ENCODE data around the gene HOXC9. TPM values are rescaled to one million over a fixed set of nuclear protein-coding genes. Genes with fewer than 3 reads are reported as not detected.

Gene HOXC9
- total RNA-seq, 1 experiment from 2014 or later, result 21.1 TPM

- CTCF ChIA-PET, result no interaction called here
- BruUV-seq (replicated peaks), result no TSS peak
- DNase-seq (ENCODE audit: low spot score), result no peak
- no peaks in the 10 kb centered on the region for H3K9me3 ChIP-seq (ENCODE audit: low read depth, low read length, poor library complexity, severe bottlenecking)
- peaks cover 24% of the 10 kb centered on the region for H3K4me1 ChIP-seq (ENCODE audit: insufficient read depth, low read length, poor library complexity, severe bottlenecking)
- peak overlapping the region; percentile 44 for H3K4me3 ChIP-seq (ENCODE audit: low read depth, low read length, poor library complexity, severe bottlenecking)
- intact Hi-C loops (cut with micrococcal nuclease; ENCODE audit: unreplicated experiment), result no loop called here
- no peaks in the 10 kb centered on the region for H3K27me3 ChIP-seq (replicated peaks; ENCODE audit: insufficient read depth, low read depth, low read length, poor library complexity)
- POLR2A ChIA-PET (ENCODE audit: low non-redundant PET), result interaction anchor here (0.5 kb wide), 1 partner anchor 258 kb away, joined by 8 read pairs; no protein-coding TSS in a partner anchor
- peak overlapping the region; percentile 40 for H3K27ac ChIP-seq (ENCODE audit: low read depth, low read length, poor library complexity, severe bottlenecking)
- TF ChIP-seq CTCF (conservative IDR thresholded peaks at IDR 0.05; ENCODE audit: low read depth, low read length) (no peak), EZH2 (IDR thresholded peaks at IDR 0.05; ENCODE audit: borderline replicate concordance, low read depth, low read length, poor library complexity, severe bottlenecking) (no peak)
- no peaks in the 10 kb centered on the region for H3K36me3 ChIP-seq (ENCODE audit: insufficient read depth, low read length, poor library complexity, severe bottlenecking)
These were observed 33.9 kb upstream of the HOXC9 start for GRCh38 chr12:53966085-53966384.

DNA sequence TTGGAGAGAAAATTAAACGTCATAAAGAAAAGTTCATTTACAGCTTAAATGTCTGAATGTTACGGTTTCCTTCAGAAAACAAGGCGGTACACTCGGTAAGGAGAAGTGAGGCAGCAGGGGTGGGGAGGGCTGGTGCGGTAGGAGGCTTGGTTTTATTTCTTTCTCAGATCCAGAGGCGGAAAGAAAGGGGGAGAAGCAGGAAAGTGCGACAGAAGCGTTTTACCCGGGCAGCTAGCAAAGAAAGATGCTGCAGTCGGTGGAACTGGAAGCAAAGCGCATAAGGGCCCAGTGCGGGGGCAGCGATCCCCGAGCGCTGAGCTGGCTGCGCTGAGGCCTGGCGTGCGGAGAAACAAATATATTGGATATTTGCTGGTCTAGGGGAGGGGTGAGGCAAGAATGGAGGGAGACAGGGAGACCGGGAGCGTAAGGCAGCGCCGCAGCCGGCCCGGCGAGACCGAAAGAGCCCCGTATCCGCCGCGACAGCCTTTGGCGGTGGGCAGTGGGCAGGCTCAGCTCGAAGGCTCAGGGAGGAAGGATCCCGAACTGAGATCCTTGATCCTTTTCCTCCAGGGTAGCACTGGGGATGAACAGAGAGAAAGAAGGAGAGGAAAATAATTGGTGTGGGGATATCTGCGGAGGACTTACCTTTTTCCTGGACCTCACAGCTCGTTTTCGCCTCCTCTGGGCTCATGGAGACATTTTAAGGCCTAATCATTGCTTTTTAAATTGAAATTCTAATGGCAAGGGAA is 33.4 kb upstream of the HOXC9 start:
- POLR2A ChIA-PET (ENCODE audit: low non-redundant PET), result interaction anchor here (0.5 to 0.6 kb wide), 2 partner anchors 257 to 359 kb away, joined by 7 to 8 read pairs; partner anchors contain the start of gene COPZ1
- Histone ChIP-seq H3K27ac (ENCODE audit: low read depth, low read length, poor library complexity, severe bottlenecking) (peak overlapping the region; percentile 40), H3K4me1 (ENCODE audit: insufficient read depth, low read length, poor library complexity, severe bottlenecking) (peaks cover 24% of the 10 kb centered on the region), H3K36me3 (ENCODE audit: insufficient read depth, low read length, poor library complexity, severe bottlenecking) (no peaks in the 10 kb centered on the region), H3K27me3 (replicated peaks; ENCODE audit: insufficient read depth, low read depth, low read length, poor library complexity) (no peaks in the 10 kb centered on the region), H3K9me3 (ENCODE audit: low read depth, low read length, poor library complexity, severe bottlenecking) (no peaks in the 10 kb centered on the region), H3K4me3 (ENCODE audit: low read depth, low read length, poor library complexity, severe bottlenecking) (peak overlapping the region; percentile 44)
- TF ChIP-seq EZH2 (IDR thresholded peaks at IDR 0.05; ENCODE audit: borderline replicate concordance, low read depth, low read length, poor library complexity, severe bottlenecking) (no peak), CTCF (conservative IDR thresholded peaks at IDR 0.05; ENCODE audit: low read depth, low read length) (no peak)
- no TSS peak for BruUV-seq (replicated peaks)
- no peak for DNase-seq (ENCODE audit: low spot score)
- intact Hi-C loops (cut with micrococcal nuclease; ENCODE audit: unreplicated experiment), result no loop called here
- CTCF ChIA-PET, result interaction anchor here (0.5 kb wide), 2 partner anchors 19 to 223 kb away, joined by 3 read pairs; partner anchors contain the start of gene HOXC10

GRCh38 chr12:53967421-53967925 is 32.5 kb upstream of the HOXC9 start:
- intact Hi-C loops (cut with micrococcal nuclease; ENCODE audit: unreplicated experiment), result no loop called here
- TF ChIP-seq EZH2 (IDR thresholded peaks at IDR 0.05; ENCODE audit: borderline replicate concordance, low read depth, low read length, poor library complexity, severe bottlenecking) (no peak), CTCF (conservative IDR thresholded peaks at IDR 0.05; ENCODE audit: low read depth, low read length) (no peak)
- H3K27me3 ChIP-seq (replicated peaks; ENCODE audit: insufficient read depth, low read depth, low read length, poor library complexity), result no peaks in the 10 kb centered on the region
- no TSS peak for BruUV-seq (replicated peaks)
- no peaks in the 10 kb centered on the region for H3K36me3 ChIP-seq (ENCODE audit: insufficient read depth, low read length, poor library complexity, severe bottlenecking)
- H3K27ac ChIP-seq (ENCODE audit: low read depth, low read length, poor library complexity, severe bottlenecking), result no peak overlapping the region
- POLR2A ChIA-PET (ENCODE audit: low non-redundant PET), result no interaction called here
- H3K4me1 ChIP-seq (ENCODE audit: insufficient read depth, low read length, poor library complexity, severe bottlenecking), result peaks cover 24% of the 10 kb centered on the region
- no peak overlapping the region for H3K4me3 ChIP-seq (ENCODE audit: low read depth, low read length, poor library complexity, severe bottlenecking)
- CTCF ChIA-PET, result interaction anchor here (0.5 kb wide), 1 partner anchor 18 kb away, joined by 3 read pairs; the partner anchor contains the start of gene HOXC10
- no peak for DNase-seq (ENCODE audit: low spot score)
- H3K9me3 ChIP-seq (ENCODE audit: low read depth, low read length, poor library complexity, severe bottlenecking), result no peaks in the 10 kb centered on the region
